NOMO-1 treated with DMSO at 0.1 percent for 48 hours (cell line): Measurements from ENCODE around the gene R3HDM1.
"Not testable (repeated sequence)": the region's sequence is repeated elsewhere in the genome, so short reads cannot be mapped to it uniquely, and the experiment has no call there.

Source experiments
- DNase-seq: peaks from one replicate; lab custom pipeline; 2025; ENCODE audit not compliant: unreplicated experiment; lab: John Stamatoyannopoulos, UW

R3HDM1 gene

GRCh38 chr2:135563793-135564192 is 32.5 kb downstream of the R3HDM1 start:
- DNase-seq = no peak

GRCh38 chr2:135570884-135571283 is 39.6 kb downstream of the R3HDM1 start:
- DNase-seq = no peak

DNA sequence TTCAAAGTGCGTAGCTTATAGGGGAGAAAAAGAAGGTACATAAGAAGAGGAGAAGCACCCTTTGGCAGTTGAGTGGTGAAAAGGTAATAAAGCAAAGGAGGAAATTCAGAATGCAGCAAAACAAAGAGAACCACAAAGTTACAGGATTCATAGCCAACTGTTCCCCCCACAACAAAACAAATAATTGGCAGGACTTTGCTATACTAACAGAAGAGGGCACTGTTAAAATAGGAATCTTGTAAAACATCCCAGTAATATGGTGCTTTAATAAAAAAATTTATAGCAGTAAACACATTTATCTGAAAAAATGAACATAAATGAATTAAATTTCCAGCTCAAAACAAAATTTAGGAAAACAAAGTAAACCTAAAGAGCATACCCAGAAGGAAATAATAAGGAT is 42.3 kb downstream of the R3HDM1 start:
- no peak for DNase-seq

DNA sequence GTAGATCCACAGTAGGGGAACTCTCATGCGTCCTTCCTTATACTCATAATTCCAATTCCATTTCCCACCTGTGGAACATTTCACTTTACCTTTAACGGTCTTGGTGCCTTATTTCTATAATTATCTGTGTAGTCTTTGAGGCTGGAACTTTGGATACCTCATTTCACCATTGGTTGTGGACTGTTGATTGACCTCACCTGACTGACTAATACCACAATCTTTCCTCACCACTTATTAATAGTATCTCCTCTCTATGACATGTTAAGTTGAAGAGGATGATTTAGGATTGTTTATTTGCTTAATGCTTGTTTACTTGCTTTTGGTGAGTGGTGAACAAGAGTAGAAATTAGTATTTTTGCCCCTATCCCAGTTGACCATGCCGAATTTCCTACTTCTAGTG is 50.0 kb downstream of the R3HDM1 start:
- DNase-seq = no peak

- no peak for DNase-seq
These were observed 51.1 kb downstream of the R3HDM1 start for GRCh38 chr2:135582383-135582782.

- peak; percentile 24 for DNase-seq
These were observed 54.3 kb downstream of the R3HDM1 start for GRCh38 chr2:135585586-135585985.

DNA sequence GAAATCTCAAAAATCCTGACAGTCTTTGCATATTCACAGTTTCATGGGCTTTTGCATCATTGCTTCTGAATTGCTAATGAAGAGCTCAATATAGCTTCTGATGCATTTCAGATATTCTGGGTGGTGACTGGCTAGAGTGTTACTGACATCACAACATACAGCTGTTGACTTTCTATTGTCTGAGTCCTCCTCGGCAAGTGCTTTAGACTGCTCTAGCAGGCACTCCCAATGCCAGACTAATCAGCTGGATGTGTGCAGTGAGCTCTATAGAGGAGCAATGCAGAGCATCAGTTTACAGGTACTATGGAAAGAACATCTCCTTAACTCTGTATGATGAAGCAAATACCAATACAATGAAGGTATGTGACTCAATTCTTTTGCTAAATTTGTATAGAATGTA is 54.9 kb downstream of the R3HDM1 start:
- DNase-seq = no peak

DNA sequence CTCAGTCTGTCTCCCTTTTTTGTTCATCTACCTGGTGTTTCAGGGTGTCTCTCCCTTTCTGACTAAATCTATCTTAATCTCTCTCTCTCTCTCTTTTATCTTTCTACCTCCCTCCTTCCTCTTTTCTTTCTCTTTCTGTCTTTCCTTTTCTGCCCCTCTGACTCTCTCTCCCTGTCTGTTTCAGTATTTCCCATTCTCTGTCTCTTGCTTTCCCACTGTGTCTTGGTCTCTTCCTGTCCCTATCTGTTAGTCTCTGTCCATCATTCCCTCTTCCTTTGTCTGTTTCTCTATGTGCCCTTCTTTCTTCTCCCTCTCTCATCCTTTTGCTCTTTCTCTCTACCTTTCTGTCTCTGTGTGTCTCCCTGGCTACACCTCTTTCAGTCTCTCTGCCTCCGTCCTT is 56.7 kb downstream of the R3HDM1 start:
- no peak for DNase-seq

DNA sequence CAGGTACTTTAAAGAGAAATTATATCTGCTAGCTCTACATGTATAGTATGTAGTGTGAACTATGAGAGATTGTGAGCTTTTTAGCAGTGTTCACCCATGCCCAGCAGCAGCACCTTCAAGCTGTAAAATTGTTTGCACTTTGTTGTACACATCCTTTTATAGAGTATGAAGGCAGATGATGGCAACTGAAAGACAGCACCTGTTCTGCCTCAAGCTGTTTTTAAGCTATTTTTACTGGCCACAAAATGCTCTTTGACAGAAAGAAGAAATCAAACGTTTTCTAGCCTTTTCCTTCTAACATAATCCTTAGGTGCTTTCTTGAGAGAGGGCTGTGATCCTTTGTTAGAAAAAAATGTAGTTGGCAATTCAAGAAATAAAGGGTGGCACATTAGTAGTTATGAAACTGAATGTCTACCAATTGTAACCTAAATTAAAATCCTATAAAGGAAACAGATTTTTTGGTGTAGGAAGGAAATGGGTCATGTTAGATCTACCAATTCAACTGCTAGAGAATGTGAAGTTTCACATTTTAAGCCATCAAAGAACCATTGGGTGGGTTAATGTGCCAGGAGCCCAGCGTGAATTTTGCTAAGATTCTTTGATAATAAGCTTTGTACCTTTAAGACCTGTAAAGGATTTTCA is 59.5 kb downstream of the R3HDM1 start:
- no peak for DNase-seq

- no peak for DNase-seq
These were observed 69.6 kb downstream of the R3HDM1 start for GRCh38 chr2:135600915-135601314.

GRCh38 chr2:135603543-135603942 is 72.3 kb downstream of the R3HDM1 start:
- DNase-seq = no peak

DNA sequence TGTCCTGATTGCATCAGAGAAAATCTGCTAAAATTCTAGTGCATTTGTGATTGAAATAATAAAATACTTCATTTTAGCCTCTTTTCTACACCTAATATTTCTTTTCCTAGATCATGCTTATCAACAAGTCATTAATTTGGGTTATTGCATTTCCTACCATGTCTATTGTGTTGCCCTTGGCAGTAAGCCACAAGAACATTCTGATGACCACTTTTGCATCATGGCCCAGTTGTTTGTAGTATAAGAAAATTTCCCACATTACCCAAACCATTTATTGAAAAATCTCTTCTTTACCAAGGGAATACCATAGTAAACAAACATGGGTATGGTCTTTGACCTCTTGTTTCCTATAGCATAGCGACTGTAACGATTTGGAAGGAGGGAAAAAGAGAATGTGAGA is 76.3 kb downstream of the R3HDM1 start:
- no peak for DNase-seq

DNA sequence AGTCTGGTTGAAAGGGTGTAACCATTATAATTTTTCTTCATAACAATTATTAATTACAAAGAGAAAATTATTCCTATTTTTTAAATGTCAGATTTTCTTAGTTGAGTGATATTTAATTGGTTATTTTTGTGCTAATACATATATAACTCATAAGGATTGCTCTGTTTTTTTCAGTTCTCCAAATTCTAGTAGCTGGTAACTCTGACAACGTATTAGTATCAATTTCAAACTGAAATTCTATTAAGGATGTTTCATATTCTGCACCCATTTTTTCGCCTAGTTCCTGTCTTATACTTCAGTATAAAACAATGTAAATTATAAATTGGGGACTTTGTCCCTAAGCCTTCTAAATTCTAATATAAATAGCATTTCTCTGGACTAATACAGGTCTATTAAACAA is 81.0 kb downstream of the R3HDM1 start:
- no peak for DNase-seq

DNA sequence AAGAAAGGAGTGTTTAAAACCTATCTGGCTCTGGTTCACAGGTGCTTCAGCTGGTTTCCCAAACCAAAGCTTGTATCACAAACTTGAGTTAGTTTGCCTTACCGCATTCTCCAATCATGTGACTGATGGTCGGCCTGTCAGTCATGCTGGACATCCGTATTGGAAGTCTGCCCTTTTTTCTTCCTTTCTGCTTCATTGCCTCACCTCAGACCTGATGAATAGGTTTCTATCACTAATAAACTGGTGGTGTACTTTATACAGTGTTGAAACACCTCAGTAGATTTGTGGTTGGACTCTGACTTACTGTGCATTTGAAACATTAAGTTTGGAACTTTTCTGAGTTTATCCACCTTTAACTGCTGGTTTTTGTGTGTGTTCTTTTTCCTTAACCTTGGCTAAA is 84.1 kb downstream of the R3HDM1 start:
- DNase-seq = no peak

GRCh38 chr2:135617501-135618015 is 86.3 kb downstream of the R3HDM1 start:
- no peak for DNase-seq

DNA sequence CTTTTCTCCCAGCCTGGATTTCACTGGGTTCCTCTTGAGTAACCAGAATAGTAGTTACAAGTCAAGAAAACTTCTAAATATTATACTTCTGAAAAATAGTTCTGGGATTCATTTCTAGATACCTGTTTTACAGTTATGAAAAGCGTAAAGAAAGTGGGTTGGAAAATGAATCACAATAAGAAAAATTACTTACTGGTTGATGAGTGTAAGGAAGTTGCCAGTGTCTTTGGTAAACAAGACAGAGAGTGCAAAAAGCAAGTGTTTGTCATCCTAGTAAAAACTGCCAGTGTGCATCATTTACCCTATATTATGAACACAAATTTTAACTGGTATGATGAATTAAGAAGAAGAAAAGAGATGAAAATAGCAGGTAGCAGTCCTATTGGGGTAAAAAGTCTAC is 88.9 kb downstream of the R3HDM1 start:
- no peak for DNase-seq

DNA sequence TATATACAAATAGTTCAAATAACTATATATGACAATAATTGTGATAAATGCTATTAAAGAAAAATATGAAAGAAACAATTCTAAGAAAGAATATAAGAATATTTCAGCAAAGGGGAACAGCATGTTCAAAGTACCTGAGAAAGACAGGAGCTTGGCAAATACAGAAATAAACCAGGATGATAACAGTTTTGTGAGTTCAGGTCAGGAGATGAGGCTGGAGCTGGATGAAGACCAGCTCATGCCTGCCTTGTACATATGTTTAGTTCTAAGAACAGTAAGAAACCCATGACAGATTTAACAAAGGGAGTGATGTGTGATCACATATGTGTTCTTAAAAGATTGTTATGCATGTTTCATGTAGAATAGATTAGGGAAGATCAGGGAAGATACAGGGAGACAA is 98.2 kb downstream of the R3HDM1 start:
- no peak for DNase-seq

- DNase-seq = not testable (repeated sequence)
These were observed 98.8 kb downstream of the R3HDM1 start for GRCh38 chr2:135630034-135630433.

DNA sequence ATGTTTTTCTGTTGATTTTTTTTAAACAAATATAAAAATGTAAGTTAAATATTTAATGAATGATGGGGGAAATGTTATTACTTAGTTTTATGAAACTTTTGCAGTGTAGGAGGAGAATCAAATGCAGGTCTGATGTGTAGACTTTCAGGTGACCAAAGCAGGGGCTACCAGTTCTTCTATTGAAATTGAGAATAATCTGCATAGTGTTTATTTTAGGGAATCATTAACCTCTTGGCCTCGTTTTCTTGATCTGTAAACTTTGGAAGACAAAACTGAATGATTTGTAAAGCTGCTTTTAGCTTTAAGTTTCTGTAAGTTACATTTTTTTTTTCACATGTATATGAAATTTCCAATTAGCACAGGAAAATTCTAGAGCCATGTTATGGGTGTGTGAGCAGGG is 99.2 kb downstream of the R3HDM1 start:
- no peak for DNase-seq

- no peak for DNase-seq
These were observed 102.3 kb downstream of the R3HDM1 start for GRCh38 chr2:135633582-135633981.

DNA sequence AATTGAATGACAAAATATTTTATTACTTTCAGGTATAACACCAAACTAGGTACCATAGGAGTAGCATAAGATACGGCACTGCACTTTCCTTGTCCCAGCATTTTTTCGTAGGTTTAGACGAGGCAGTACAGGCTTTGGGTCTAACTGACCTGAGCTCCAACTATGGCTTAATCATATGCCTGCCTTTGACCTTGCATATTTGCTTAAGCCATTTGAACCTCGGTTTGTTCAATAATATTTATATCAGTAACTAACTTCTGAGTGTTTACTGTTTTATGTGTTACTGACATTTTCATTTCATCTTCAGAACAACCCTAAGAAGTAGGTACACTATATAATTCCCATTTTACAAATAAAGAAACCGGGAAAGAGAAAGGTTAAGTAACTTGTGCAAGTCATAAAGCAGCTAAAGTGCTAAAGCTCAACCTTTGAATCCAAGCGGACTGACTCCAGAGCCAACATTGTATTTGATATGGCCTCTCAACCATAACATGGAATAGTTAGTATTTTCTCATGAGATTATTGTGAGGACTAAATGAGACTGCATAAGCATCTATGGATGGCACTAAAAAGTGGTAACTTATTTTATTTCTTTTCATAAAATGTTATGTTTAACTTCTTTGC is 104.0 kb downstream of the R3HDM1 start:
- no peak for DNase-seq

DNA sequence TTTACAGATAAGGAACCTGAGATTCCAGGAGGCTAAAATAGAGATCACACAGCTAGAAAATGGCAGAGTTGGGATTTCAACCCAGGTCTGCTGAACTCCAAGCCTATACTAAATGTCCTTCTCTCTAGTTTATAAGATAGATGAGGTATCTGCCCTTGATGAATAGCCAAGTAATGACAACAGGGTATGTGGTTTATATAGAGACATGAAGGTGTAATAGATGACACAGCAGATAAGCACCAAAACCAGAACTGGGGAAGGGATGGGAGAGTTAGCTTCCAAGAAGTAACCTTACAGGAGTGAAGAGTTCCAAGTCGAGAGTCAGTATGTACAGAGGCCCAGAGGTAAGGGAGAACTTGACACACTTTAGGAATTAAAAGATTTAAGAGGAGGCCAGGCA is 105.7 kb downstream of the R3HDM1 start:
- DNase-seq = no peak
